GM12875 (cell line): Measurements from ENCODE around the gene TMEM108.

Experiments
- H3K4me3 ChIP-seq: one replicate; pipeline ENCODE4 v1.5.1; 2011; ENCODE audit warnings: low read depth, low read length, control low read depth
- TF ChIP-seq, protein P1 (sequence below): IDR thresholded peaks from 2 replicates; pipeline ENCODE4 v1.5.1; 2011; ENCODE audit warnings: low read depth, mild to moderate bottlenecking, control low read depth, inconsistent platforms, low read length, moderate library complexity, borderline replicate concordance; ENCODE audit not compliant: insufficient read depth

Gene TMEM108

DNA sequence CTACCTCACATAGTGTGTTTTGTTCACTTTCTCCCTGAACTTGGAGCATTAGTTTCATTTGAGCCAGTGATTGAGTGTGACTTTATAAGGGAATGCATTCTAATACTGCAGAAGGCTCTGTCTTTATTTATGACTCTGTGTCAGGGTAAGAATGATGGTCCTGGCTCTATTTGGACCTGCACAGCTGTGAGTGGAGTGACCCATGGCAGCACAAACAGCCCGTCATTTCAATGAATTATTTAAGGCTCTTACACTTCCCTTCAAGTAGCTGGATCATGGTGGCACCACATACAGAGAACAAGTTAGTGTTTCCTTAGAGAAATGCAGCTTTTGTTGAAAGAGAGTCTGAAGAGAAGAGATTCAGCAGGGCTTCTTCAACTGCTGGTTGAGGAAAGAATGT is 16.4 kb downstream of the TMEM108 start:
- H3K4me3 ChIP-seq: no peak overlapping the region
- TF ChIP-seq, protein P1, sequence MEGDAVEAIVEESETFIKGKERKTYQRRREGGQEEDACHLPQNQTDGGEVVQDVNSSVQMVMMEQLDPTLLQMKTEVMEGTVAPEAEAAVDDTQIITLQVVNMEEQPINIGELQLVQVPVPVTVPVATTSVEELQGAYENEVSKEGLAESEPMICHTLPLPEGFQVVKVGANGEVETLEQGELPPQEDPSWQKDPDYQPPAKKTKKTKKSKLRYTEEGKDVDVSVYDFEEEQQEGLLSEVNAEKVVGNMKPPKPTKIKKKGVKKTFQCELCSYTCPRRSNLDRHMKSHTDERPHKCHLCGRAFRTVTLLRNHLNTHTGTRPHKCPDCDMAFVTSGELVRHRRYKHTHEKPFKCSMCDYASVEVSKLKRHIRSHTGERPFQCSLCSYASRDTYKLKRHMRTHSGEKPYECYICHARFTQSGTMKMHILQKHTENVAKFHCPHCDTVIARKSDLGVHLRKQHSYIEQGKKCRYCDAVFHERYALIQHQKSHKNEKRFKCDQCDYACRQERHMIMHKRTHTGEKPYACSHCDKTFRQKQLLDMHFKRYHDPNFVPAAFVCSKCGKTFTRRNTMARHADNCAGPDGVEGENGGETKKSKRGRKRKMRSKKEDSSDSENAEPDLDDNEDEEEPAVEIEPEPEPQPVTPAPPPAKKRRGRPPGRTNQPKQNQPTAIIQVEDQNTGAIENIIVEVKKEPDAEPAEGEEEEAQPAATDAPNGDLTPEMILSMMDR: no peak

GRCh38 chr3:133055339-133055738 is 17.1 kb downstream of the TMEM108 start:
- no peak overlapping the region for H3K4me3 ChIP-seq
- TF ChIP-seq, protein P1: no peak

- no peak overlapping the region for H3K4me3 ChIP-seq
- TF ChIP-seq, protein P1: no peak
These were observed 20.1 kb downstream of the TMEM108 start for GRCh38 chr3:133058243-133058642.

GRCh38 chr3:133058831-133059230 is 20.6 kb downstream of the TMEM108 start:
- H3K4me3 ChIP-seq: no peak overlapping the region
- TF ChIP-seq, protein P1: no peak

DNA sequence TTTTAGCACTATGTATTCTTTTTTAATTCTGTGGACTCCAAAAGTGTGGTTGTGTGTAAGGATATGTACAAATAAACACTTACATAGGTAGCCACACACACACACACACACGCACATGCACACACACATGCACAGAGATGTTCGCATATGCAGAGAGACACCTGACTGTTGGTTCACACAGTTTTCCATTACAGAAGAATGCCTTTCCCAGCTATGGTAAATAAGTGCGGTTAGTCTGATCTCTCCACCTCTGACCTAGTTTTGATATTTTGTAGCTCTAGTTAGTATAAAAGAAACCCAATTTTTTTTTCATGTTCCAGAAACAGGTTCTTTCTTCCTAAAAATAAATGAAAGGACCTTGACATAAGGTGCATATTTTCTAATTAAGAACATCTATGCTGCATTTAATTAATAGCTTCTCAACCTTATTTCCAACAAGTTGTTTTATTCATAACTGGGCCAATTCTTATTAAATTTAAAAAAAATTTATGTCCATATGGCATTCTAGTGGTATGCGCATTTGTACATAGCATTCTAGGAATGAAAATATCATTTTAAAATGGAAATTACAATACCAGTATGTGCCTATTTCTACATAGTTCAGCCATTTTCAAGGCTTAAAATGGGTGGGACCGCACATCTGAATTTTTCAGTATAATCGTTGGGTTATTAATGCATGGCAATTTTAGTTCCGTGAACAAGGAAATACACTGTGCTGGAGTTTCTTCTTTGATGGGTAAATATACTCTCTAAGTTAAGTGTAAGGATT is 27.2 kb downstream of the TMEM108 start:
- H3K4me3 ChIP-seq: no peak overlapping the region
- TF ChIP-seq, protein P1: no peak

DNA sequence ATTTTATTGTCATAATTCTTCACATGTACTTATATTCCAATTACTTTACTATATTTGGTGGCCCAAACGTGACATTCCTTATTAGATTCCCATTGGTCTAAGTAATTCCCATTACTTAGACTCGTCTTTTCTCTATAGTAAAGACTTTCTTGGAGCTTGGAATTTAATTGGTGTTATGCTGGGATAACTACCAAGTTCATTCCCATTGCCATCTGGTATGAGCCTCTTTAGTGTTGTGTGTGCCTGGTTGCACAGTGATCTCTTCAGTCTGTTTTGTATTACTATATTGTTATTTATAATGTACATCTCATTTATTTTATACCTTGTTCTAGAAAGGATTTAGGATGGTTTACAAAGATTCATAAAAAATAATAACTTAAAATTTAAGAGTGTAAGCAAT is 27.8 kb downstream of the TMEM108 start:
- TF ChIP-seq, protein P1: no peak
- H3K4me3 ChIP-seq: no peak overlapping the region
